RWPE2 (cell line): Measurements from ENCODE around the gene ITGA11.

ENCODE experiments used
- ATAC-seq: fragments of 200-7000 bp; cut with Tn5 transposase; 3 replicates; pipeline ENCODE4 v1.9.1; 2021; ENCODE audit warnings: low read depth
- DNase-seq: peaks from one replicate; pipeline ENCODE4 v3.0.0-alpha.2; 2020; ENCODE audit warnings: low spot score
- H3K27ac ChIP-seq: fragments of 450-650 bp; 2 replicates; pipeline ENCODE4 v1.5.1; 2017; ENCODE audit warnings: mild to moderate bottlenecking; ENCODE audit not compliant: poor library complexity, severe bottlenecking
- H3K27me3 ChIP-seq: fragments of 250-450 bp; sonication (Bioruptor Pico); 2 replicates; pipeline ENCODE4 v1.5.1; 2021; ENCODE audit warnings: mild to moderate bottlenecking, moderate library complexity; ENCODE audit not compliant: insufficient read depth, poor library complexity, severe bottlenecking
- H3K36me3 ChIP-seq: fragments of 250-450 bp; sonication (Bioruptor Pico); 2 replicates; pipeline ENCODE4 v1.5.1; 2020; ENCODE audit warnings: low read depth, mild to moderate bottlenecking, moderate library complexity
- H3K4me1 ChIP-seq: fragments of 250-450 bp; sonication (Bioruptor Pico); 2 replicates; pipeline ENCODE4 v1.5.1; 2021; ENCODE audit warnings: mild to moderate bottlenecking, moderate library complexity; ENCODE audit not compliant: insufficient read depth, poor library complexity, severe bottlenecking
- H3K4me3 ChIP-seq: fragments of 250-450 bp; sonication (Bioruptor Pico); 2 replicates; pipeline ENCODE4 v1.5.1; 2021; ENCODE audit warnings: mild to moderate bottlenecking, moderate library complexity; ENCODE audit not compliant: severe bottlenecking
- H3K9me3 ChIP-seq: fragments of 250-450 bp; sonication (Bioruptor Pico); 2 replicates; pipeline ENCODE4 v1.5.1; 2021; ENCODE audit warnings: mild to moderate bottlenecking, moderate library complexity; ENCODE audit not compliant: severe bottlenecking
- CTCF ChIP-seq: fragments of 450-650 bp; IDR thresholded peaks from one replicate; pipeline ENCODE4 v1.5.1; 2017; ENCODE audit warnings: mild to moderate bottlenecking, moderate library complexity; ENCODE audit not compliant: poor library complexity, severe bottlenecking

Gene ITGA11

DNA sequence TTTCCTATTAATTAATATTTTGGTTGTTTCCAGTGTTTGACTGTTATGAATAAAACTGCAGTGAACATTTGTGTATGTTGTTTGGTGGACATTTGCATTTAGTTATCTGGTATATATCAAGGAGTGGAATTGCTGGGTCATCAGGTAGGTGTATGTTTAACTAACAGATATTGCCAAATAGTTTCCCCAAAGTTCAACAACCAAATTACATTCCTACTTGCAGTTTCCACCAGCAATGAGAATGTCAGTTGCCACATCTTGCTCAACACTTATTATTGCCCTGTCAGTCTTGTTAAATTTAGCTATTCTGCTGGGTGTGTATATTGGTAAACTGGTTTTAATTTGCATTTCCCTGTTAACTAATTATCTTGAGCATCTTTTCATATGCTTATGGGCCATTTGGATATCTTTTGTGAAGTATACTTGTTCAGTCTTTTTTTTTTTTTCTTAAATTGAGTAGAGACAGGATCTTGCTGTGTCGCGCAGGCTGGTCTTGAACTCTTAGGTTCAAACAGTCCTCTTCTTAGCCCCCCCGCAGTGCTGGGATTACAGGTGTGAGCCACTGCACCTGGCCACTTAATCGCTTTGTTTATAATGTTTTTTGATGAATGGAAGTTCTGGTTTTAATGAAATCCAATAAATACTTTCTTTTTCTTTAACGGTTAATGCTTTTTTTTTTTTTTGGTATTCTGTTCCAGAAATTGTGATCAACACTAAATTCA, 146.5 kb downstream of the ITGA11 start:
- DNase-seq: no peak
- Histone ChIP-seq H3K4me3 (no peak overlapping the region), H3K9me3 (no peaks in the 10 kb centered on the region), H3K4me1 (peaks cover 67% of the 10 kb centered on the region), H3K36me3 (peaks cover 75% of the 10 kb centered on the region), H3K27ac (no peak overlapping the region), H3K27me3 (no peaks in the 10 kb centered on the region)
- TF ChIP-seq CTCF: no peak
- no peak for ATAC-seq

DNA sequence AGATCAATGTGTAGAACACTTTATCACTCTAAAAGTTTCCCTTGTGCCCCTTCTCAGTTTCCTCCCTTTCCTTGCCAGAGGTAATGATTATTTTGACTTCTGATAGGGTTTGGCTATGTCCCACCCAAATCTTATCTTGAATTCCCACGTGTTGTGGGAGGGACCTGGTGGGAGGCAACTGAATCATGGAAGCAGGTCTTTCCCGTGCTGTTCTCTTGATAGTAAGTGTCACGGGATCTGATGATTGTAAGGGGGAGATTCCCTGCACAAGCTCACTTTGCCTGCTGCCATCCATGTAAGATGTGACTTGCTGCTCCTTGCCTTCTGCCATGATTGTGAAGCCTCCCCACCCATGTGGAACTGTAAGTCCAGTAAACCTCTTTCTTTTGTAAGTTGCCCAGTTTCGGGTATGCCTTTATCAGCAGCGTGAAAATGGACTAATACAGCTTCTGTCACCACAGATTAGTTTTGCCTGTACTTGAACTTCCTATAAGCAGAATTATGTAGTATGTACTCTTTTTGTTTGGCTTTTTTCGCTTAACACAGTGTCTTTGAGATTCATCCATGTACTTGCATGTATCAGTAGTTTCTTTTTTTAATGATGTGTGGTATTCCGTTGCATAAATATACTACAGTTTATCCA, 147.2 kb downstream of the ITGA11 start:
- H3K4me1 ChIP-seq: peaks cover 68% of the 10 kb centered on the region
- peaks cover 75% of the 10 kb centered on the region for H3K36me3 ChIP-seq
- TF ChIP-seq CTCF: no peak
- H3K4me3 ChIP-seq: no peak overlapping the region
- H3K9me3 ChIP-seq: no peaks in the 10 kb centered on the region
- no peak for ATAC-seq
- H3K27ac ChIP-seq: no peak overlapping the region
- no peak for DNase-seq
- no peaks in the 10 kb centered on the region for H3K27me3 ChIP-seq

- Histone ChIP-seq H3K4me1 (peaks cover 58% of the 10 kb centered on the region), H3K27ac (no peak overlapping the region), H3K4me3 (no peak overlapping the region), H3K9me3 (no peaks in the 10 kb centered on the region), H3K27me3 (no peaks in the 10 kb centered on the region), H3K36me3 (peaks cover 75% of the 10 kb centered on the region)
- TF ChIP-seq CTCF: no peak
- ATAC-seq (no peak), DNase-seq (no peak)
These were observed 148.6 kb downstream of the ITGA11 start for GRCh38 chr15:68283401-68283800.

DNA sequence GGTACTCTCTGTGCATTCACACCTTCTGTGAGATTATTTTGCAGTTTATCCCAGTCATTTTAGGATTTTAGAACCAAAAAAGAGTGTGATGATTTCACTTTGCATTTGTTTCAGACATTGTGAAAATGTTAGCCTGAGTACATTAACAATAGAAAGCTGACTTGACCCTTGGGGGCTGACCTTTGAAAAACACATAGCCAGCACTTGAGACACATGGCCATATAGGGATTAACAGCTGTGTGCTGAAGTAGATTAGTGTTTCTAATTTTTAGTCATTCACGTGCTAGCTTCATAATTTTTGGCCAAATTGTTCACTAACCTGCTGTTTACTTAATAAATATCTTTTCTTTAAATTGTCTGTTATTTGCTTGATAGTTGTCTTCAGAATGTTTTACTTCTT, 151.0 kb downstream of the ITGA11 start:
- DNase-seq (no peak), ATAC-seq (no peak)
- H3K27ac ChIP-seq: peak overlapping the region; percentile 98
- H3K9me3 ChIP-seq: no peaks in the 10 kb centered on the region
- peak overlapping the region; percentile 77 for H3K4me3 ChIP-seq
- peaks cover 41% of the 10 kb centered on the region for H3K4me1 ChIP-seq
- no peaks in the 10 kb centered on the region for H3K27me3 ChIP-seq
- H3K36me3 ChIP-seq: peaks cover 54% of the 10 kb centered on the region
- no peak for TF ChIP-seq CTCF
